Stimulated activated CD4-positive, alpha-beta T cell treated with anti-CD3 and anti-CD28 coated beads, TNF-alpha, amount 100 ng/mL, for 4 hours (primary cell): ENCODE data around the gene TPCN2.
A peak's percentile ranks its signal among the peaks of the same experiment; 100 is the strongest.
"Not testable (repeated sequence)": the region's sequence is repeated elsewhere in the genome, so short reads cannot be mapped to it uniquely, and the experiment has no call there.

Experiments
- DNase-seq, 3 experiments: peaks; one replicate each; pipeline ENCODE4 v3.0.0-alpha.2; 2020; ENCODE audit warnings: low read depth in 3 of 3

The TPCN2 gene

DNA sequence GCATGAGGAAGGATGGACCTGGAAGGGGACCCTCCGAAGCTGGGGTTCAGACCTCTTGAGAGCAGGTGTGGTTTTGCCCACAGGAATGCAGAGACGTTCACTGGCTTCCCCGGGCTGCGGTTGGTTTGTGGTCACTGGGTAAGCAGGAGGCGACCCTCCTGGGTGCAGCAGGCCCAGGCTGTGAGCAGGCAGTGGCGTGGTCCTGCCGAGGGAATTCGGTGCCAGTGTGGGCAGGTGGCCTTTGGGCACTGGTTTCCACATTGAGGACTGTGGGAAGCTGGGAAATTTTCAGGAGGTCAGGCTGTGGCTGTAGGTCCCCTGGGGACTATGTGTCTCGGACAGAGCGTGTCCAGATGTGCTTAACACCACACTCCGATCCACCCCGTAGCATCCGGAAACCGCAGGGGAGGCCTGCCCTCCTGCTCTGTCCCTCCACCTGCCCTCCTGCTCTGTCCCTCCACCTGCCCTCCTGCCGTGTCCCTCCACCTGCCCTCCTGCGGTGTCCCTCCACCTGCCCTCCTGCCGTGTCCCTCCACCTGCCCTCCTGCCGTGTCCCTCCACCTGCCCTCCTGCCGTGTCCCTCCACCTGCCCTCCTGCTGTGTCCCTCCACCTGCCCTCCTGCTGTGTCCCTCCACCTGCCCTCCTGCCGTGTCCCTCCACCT, 27.5 kb downstream of the TPCN2 start:
- DNase-seq: no peak

DNA sequence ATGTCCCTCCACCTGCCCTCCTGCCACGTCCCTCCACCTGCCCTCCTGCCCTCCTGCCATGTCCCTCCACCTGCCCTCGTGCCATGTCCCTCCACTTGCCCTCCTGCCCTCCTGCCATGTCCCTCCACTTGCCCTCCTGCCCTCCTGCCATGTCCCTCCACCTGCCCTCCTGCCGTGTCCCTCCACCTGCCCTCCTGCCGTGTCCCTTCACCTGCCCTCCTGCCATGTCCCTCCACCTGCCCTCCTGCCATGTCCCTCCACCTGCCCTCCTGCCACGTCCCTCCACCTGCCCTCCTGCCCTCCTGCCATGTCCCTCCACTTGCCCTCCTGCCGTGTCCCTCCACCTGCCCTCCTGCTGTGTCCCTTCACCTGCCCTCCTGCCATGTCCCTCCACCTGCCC, 28.2 kb downstream of the TPCN2 start:
- DNase-seq: not testable (repeated sequence)

DNA sequence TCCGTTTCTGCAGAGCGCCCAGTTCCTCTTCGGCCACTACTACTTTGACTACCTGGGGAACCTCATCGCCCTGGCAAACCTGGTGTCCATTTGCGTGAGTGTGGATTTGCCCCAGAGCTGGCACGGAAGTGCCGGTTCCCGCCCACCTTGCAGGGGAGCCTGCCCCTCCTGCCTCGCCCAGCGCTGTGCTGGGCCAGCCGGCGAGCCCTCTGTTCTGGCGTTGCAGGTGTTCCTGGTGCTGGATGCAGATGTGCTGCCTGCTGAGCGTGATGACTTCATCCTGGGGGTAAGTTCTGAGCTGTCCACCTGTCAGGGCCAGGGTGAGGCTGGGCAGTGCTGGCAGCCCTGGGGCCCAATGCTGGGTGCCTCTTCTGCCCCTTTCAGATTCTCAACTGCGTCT, 29.8 kb downstream of the TPCN2 start:
- no peak for DNase-seq

DNA sequence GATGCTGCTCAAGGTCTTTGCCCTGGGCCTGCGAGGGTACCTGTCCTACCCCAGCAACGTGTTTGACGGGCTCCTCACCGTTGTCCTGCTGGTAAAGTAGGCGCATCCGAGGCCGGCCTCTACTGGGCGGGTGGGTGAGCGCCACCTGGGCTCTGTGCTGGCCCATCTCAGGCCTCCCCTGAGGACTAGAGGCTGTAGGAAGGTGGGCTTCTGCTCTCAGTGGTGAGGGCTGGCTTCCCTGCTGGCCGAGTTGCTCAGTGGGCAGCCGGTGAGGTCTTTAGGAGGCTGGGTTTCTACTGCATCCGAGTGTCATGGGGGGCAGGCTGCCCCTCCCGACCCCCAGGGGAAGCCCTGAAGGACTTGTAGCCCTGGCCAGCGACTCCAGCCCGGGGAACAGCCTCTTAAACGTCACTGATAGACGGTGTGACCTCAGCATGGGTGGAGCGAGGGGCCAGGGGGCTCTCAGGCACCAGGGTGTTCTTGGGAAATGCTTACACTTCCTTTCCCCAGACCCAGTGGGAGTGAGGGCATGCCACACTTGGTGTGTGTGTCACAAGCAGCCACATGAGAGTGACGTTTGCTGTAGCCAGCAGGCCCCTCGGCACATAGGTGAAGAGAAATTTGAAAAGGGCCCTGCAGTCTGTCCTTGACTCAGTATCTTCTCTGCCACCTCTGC, 30.3 kb downstream of the TPCN2 start:
- no peak for DNase-seq

DNA sequence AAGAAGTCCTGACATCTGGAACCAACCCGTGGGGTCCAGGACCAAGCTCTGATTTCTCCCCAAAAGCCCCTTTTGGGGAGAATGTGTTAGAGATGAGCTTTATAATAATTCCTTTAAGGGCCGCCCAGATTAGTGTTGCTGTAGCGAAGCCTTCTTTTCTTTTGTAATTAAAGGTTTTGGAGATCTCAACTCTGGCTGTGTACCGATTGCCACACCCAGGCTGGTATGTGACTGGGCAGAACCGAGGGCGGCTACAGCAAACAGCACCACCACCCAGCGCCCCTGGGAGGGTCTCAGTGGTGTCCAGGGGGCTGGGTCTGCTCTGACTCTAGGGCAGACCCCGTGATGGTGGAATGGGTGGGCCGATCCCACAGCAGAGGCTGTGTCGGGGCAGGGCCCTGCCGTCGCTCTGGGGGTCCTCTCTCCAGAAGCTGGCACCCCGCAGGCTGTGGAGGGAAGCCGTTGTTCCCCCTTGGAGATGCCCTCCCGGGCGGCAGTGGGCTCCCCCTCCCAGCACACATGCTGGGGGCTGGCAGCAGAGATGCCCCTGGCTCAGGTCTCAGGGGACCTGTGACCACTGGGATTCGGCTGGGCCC, 31.0 kb downstream of the TPCN2 start:
- no peak for DNase-seq

DNA sequence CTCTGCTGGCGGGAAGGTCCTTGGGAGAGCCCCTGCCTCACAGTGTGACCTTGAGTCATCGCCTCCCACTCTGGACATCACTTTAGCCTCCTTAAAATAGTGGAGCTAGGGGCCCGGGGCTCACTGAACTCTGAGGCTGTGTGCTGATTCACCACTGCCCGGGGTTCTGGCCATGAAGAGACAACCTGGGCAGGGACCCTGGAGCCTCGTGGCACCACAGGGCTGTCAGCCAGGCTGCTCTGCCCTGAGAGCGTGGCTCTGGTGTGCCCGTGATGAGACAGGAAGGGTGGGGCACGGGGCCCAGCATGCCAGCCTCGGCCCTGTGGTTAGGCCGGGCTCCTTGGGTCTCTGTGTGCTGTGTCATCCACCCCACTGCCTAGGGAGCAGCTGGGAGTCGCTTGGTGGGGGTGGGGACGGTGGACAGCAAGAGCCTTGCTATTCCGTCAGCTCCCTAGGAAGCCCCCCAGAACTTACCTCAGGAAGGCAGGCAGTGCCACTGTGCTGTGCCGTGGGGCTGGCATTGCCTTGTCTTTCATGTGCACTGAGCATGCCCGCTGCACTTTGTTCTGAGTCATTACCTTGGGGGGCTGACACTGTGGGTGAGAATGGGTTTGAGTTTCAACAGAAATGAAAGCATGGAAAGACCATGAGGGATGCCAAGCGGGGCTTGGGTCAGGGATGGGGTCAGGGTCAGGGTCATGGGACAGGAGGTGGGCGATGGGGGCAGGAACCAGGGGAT, 31.7 kb downstream of the TPCN2 start:
- no peak for DNase-seq

DNA sequence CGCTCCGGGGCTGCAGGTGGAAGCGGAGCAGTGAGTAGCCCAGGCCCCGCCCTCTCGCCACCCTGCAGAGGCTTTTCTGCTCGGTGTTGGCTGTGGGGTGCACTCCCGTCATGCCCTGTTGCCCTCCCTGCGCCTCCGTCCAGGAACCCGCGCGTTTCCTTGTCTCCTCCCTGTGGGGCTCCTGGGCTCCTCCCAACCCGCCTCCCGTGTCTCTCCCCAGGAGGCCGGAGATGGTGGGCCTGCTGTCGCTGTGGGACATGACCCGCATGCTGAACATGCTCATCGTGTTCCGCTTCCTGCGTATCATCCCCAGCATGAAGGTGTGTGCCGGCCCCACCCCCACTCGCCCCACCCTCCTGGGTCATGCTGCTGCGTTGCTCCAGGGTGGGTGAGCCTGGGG, 32.4 kb downstream of the TPCN2 start:
- no peak for DNase-seq

DNA sequence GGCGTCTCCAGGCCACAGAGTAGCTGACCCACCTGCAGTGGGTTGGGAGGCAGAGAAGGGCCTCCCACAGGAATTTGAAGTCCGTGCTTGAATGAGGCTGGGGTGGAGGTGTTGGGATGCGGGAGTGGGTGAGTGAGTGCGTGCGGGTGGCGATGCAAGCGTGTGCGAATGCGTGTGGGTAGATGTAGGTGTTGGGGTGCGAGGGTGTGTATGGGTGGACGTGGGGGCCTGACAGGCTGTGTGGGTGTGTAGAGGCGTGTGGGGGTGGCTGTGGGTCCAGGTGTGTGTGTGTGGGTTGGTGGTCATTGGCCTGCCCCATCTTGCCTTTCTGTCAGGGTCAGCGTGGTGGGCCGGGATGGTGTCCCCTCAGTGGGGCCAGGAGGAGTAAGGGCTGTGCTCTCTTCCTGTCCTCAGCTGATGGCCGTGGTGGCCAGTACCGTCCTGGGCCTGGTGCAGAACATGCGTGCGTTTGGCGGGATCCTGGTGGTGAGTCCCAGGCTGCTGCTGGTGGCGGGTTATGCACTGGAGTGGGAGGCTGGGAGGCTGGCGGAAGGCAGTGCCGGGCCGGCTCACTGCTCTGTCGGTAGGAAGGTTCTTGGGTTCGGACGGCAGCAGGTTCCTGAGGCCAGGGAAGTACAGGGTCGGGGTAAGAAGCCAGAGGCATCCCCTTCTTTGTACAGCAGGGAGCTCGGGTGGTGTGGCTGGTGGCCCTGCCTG, 35.0 kb downstream of the TPCN2 start:
- no peak for DNase-seq

DNA sequence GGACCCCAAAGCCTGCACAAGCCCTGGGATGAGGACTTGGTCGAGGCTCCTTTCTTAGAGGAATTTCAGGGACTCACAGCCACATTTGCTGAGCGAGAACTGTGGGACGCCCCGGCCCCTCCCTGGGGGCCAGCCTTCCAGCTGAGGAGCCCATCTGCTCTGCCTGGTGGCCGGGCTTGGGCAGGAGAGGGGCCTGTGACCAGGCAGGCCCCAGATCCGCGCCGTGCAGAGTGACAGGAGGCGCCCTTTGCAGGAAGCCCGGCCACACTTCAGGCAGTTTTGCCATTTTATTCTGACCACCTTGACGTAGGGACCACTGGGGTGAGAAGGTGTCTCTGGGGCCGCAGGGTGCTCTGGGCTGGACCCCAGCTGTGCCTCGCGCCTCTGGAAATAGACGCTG, 35.6 kb downstream of the TPCN2 start:
- no peak for DNase-seq

DNA sequence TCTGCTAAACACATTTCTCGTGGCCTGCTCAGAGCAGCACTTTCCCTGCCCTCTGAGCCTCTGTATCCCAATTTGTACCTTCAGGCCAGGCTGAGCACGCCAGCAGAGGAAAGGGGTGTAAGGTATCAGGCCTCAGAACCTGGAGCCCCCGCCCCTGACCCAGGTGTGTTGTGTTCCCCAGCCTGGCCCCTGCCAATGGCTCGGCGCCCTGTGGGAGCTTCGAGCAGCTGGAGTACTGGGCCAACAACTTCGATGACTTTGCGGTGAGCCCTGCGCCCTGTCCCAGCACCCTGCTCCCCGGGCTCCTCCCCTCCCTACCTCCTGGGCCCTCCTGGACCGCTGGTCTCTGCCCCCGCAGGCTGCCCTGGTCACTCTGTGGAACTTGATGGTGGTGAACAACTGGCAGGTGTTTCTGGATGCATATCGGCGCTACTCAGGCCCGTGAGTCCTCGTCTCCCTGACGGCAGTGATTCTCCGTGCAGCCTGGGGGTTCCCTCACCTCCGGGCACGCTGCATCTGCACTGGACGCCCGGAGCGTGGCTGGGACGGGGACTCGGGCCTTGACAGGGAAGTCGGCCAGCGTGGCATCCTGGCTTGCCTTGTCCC, 36.9 kb downstream of the TPCN2 start:
- no peak for DNase-seq

DNA sequence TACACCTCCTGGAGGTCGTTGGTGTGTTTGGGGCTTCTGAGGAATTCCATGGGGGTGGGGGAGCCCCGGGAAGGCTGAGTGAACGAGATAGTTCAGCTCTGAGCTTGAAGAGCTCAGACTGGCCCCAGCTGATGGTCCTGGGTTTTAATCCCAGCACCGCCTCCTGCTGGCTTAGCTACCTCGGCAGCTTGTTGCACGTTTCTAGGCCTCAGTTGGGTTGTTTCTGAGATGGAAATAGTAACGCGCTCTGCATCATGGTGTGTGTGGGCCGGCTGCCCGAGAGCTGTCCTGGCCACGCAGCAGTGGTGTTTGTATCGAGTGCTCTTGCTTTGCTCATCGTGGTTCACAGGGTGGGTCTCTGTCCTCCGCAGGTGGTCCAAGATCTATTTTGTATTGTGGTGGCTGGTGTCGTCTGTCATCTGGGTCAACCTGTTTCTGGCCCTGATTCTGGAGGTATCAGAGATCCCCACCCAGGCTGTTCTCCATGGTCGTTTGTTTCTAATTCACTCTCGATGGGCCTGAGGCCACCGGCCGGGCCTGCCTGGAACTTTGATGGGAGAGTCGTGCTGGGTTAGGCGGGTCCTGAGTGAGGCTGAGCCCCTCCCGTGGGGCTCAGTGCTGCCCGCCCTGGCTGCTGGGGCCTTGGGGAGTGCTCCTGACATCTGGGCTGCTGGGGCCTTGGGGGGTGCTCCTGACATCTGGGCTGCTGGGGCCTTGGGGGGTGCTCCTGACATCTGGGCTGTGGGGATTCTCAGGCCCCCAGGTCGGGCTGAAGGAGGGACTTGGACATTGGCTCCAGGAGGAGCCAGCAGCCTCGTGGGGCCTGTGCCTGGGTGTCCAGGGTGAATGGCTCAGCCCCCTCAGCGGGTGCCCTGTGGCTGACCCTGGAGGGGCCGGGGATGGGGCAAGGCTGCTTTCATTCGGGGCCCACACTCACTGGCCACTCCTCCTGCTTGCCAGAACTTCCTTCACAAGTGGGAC, 37.7 kb downstream of the TPCN2 start:
- DNase-seq: no peak

DNA sequence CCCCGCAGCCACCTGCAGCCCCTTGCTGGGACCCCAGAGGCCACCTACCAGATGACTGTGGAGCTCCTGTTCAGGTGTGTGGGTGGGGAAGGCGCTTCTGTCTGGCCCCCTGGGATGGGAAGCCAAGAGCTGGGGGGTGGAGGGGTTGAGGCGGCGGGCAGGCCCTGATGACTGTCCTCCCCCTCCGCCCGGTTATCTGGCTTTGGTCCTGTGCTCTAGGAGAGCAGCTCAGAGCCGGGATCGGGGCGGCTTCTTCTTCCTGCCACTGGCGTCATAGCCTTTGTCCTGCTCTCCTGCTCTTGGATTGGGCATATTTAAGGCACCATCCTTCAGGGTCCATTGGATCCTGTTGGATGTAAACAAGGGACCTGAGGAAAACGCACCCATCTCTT, 38.4 kb downstream of the TPCN2 start:
- no peak for DNase-seq

DNA sequence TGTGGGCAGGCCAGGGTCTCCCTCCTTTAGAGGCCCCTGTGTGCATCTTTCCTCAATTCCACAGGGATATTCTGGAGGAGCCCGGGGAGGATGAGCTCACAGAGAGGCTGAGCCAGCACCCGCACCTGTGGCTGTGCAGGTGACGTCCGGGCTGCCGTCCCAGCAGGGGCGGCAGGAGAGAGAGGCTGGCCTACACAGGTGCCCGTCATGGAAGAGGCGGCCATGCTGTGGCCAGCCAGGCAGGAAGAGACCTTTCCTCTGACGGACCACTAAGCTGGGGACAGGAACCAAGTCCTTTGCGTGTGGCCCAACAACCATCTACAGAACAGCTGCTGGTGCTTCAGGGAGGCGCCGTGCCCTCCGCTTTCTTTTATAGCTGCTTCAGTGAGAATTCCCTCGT, 39.1 kb downstream of the TPCN2 start:
- DNase-seq: no peak

DNA sequence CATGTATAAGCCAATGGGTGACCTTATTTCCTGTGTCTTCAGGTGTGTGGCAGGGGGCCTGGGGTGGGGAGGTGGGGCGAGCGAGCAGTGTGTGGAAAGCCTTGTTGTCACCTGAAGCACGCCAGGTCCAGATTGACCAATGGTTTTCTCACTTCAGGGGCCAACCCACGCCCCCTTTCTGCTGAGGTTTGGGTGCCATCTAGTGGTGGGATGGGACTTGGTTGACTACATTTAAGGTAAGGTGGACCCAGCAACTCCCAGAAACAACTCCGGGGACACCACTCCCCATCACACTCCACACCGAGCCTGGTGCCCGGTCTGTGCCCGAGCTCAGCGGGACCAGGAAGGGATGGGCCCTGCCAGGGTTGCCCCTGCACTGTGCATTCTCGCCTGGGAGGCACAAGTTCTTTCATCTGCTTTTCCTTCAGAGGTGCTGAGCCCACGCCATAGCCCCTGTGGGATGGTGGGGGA, 40.0 kb downstream of the TPCN2 start:
- DNase-seq: peak in 2 of 3 experiments; percentile 29 to 34

DNA sequence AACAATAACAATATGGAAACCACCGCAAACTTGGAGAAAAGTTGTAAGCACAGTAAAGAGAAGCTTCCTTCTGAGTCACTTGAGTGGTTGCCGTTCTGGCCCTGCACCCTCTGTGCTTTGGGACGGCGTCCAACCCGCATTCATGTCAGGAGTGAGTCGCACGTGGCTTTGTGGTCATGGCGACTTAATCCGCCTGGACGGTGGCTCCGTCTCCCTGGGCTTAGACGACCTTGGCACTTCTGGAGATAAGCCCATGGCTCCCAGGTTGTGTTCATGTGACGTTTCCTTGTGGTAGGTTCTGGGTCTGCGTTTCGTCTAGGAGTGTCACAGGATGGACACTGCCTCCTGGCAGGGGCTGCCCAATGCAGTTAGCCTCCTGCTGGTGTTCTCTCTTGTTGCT, 40.5 kb downstream of the TPCN2 start:
- DNase-seq: no peak

DNA sequence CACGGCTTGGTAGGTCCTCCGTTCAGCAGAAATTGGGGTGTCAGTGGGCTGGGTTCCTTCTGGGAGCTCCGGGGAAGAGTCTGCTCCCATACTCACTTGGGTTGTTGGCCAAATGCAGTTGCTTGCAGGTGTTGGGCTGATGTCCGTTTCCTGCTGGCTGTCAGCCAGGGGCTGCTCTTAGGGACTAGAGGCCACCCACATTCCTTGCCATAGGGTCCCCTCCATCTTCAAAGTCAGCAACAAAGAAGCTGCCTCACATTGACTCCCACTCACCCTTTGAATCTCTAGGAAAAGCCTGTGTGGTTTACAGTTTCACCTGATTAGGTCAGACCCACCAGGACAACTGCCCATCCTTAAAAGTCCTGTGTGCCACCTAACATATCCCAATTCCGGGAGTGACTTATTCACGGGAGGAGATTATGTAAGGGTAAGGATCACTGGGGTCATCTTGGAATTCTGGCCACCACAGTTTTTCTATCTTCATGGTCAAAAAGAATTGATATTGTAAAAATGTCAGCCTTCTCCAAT, 43.0 kb downstream of the TPCN2 start:
- DNase-seq: no peak

DNA sequence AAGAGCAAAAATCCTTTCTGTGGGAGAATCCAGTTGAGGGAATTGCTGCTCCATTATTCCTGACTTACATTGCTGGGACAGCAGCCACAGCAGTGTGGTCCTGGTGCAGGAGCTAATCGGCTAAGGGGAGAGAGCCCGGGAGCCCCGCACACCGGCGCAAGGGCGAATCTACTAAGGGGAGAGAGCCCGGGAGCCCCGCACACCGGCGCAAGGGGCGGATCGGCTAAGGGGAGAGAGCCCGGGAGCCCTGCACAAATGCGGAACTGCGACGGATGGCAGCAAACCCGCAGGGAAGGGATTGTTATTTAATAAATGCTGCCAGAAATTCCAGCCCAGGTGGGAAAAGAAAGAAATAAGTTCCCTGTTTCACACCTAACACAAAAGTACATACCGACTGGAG, 43.5 kb downstream of the TPCN2 start:
- no peak for DNase-seq

DNA sequence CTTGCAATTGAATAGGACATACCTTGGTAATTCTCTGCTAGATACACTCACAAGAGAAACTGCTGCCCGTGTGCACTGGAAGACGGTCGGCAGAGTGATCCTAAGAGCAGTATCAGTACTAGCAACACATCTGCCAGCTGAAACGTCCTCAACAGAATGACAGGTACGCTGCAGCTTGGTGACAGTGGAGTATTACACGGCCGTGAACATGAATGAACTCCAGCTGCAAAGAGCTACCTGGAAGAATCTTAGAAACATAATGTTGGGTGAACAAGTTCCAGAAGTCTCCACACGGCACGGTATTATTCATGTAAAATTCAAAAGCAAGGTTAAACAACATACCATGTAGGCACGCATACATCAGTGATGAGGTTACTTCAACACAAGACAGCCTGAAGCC, 44.4 kb downstream of the TPCN2 start:
- DNase-seq: no peak

DNA sequence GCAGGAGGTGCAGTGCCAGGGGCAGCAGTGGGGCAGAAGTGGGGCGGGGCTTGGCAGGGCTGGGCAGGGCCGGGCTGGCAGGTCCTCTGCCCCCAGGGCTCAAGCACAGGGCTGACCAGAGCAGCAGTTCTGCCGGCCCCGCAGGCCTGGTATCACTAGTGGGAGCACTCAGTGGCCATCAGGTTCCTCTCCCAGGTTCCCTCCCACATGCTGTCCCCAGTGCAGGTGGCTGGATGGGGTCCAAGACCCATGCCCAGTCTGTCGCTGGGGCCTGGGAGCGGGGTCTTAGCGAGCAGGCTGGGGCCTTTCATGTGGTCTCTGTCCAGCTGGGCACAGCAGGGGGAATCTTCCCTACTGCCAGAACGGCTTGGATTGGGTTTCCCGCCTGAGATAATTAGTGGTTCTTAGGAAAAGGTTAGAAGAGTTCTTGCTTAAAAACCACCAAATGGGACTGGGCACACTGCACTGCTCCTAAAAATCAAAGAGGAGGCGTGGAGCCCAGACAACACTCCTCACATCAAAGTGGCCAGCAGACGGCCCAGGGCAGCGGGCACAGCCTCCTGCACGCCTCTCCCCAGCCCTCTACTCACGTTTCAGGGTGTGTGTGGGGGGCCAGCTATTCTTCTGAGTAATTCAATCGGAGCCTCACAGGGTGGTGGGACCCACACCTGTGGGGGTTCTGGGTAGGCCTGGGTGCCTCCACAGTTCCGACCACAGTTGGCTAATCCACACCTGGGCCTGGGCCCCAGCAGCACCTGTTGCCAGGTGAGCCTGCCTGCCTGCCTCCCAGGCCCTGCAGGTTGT, 45.6 kb downstream of the TPCN2 start:
- no peak for DNase-seq
